ENCODE measurements around the gene WDR13. TPM values are rescaled to one million over a fixed set of nuclear protein-coding genes. Genes with fewer than 3 reads are reported as not detected.
A peak's percentile ranks its signal among the peaks of the same experiment; 100 is the strongest.

Gene WDR13
- total RNA-seq, 1 donor from 2014 or later = 87.1 TPM

DNA sequence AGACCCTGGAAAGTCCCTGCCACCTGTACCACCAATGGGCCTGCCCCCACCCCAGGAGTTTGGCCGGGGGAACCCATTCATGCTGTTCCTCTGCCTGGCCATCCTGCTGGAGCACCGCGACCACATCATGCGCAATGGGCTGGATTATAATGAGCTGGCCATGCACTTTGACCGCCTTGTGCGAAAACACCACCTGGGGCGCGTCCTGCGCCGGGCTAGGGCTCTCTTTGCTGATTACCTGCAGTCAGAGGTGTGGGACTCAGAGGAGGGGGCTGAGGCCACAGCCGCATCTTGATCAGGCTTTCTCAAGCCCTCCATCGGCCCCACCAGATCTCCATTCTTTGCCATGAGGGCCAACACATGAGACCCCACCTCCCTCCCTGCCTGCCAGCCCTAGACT, 36.6 kb upstream of the WDR13 start:
- H3K36me3 ChIP-seq = peaks cover 2 to 29% of the 10 kb centered on the region in 2 donors

DNA sequence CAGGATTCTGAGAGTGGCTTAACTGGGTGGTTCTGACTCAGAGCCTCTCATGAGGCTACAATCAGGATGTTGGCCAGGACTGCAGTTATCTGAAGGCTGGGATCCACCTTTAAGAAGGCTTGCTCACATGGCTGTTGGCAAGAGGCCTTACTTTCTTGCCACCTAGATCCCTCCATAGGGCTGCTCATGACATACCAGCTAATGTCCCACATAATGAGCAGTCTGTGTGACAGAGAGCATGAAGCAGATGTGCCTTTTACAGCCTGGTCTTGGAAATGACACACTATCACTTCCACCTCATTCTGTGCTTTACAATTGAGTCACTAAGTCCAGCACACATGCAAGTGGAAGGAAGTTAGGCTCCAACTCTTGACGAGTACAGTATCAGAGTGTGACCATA, 27.3 kb upstream of the WDR13 start:
- H3K4me1 ChIP-seq = no peaks in the 10 kb centered on the region
- H3K27me3 ChIP-seq = no peaks in the 10 kb centered on the region
- intact Hi-C loops (cut with DNase I) = loop anchor here (5.0 to 10.0 kb wide), 2 partner anchors 125 to 347 kb away; partner anchors contain the start of genes PIM2 and SUV39H1
- H3K27ac ChIP-seq = no peak overlapping the region
- H3K36me3 ChIP-seq = no peaks in the 10 kb centered on the region
- no peaks in the 10 kb centered on the region for H3K9me3 ChIP-seq
- H3K4me3 ChIP-seq = no peak overlapping the region
- no peak for DNase-seq (ENCODE audit: low spot score in 2 of 2)
- TF ChIP-seq, protein P1, sequence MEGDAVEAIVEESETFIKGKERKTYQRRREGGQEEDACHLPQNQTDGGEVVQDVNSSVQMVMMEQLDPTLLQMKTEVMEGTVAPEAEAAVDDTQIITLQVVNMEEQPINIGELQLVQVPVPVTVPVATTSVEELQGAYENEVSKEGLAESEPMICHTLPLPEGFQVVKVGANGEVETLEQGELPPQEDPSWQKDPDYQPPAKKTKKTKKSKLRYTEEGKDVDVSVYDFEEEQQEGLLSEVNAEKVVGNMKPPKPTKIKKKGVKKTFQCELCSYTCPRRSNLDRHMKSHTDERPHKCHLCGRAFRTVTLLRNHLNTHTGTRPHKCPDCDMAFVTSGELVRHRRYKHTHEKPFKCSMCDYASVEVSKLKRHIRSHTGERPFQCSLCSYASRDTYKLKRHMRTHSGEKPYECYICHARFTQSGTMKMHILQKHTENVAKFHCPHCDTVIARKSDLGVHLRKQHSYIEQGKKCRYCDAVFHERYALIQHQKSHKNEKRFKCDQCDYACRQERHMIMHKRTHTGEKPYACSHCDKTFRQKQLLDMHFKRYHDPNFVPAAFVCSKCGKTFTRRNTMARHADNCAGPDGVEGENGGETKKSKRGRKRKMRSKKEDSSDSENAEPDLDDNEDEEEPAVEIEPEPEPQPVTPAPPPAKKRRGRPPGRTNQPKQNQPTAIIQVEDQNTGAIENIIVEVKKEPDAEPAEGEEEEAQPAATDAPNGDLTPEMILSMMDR (IDR thresholded peaks at IDR 0.05) = no peak

More for the DNA sequence above, 36.6 kb upstream of the WDR13 start:
- no peaks in the 10 kb centered on the region for H3K9me3 ChIP-seq
- H3K27me3 ChIP-seq = no peaks in the 10 kb centered on the region
- no peak overlapping the region for H3K4me3 ChIP-seq
- no peak for DNase-seq (ENCODE audit: low spot score in 2 of 2)
- TF ChIP-seq, protein P1 (IDR thresholded peaks at IDR 0.05) = no peak
- H3K4me1 ChIP-seq = no peaks in the 10 kb centered on the region
- H3K27ac ChIP-seq = no peak overlapping the region
- intact Hi-C loops (cut with DNase I) = no loop called here

DNA sequence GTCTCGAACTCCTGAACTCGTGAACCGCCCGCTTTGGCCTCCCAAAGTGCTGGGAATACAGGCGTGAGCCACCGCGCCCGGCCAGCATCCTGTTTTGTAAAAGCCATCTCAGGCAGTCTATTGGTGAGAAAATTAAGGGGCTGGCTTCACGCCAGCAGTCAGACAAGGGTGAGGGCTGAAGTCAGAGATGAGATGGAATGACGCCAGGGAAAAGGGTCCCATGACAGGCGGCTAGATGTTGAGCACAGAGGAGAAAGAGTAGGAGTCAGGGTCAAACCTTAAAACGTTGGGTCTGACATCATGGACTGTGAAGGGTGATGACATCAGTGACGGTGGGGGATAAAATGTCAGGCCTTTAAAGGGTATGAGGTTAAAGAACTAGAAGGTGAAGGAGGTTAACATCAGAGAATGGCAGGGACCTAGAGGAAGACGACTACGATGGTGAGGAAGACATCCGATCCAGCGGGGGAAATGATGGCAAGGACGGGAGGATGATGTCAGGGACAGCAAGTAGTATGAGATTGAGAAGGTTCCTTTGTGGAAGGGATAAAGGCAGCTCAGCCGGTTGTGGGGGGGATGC, 23.5 kb upstream of the WDR13 start:
- intact Hi-C loops (cut with DNase I) = loop anchor here (1.0 to 10.0 kb wide), 6 partner anchors 25 to 344 kb away; partner anchors contain the start of genes FTSJ1, PIM2, PORCN and SUV39H1
- DNase-seq (ENCODE audit: low spot score in 2 of 2) = peak in 1 of 2 donors; percentile 74
- H3K9me3 ChIP-seq = no peaks in the 10 kb centered on the region

DNA sequence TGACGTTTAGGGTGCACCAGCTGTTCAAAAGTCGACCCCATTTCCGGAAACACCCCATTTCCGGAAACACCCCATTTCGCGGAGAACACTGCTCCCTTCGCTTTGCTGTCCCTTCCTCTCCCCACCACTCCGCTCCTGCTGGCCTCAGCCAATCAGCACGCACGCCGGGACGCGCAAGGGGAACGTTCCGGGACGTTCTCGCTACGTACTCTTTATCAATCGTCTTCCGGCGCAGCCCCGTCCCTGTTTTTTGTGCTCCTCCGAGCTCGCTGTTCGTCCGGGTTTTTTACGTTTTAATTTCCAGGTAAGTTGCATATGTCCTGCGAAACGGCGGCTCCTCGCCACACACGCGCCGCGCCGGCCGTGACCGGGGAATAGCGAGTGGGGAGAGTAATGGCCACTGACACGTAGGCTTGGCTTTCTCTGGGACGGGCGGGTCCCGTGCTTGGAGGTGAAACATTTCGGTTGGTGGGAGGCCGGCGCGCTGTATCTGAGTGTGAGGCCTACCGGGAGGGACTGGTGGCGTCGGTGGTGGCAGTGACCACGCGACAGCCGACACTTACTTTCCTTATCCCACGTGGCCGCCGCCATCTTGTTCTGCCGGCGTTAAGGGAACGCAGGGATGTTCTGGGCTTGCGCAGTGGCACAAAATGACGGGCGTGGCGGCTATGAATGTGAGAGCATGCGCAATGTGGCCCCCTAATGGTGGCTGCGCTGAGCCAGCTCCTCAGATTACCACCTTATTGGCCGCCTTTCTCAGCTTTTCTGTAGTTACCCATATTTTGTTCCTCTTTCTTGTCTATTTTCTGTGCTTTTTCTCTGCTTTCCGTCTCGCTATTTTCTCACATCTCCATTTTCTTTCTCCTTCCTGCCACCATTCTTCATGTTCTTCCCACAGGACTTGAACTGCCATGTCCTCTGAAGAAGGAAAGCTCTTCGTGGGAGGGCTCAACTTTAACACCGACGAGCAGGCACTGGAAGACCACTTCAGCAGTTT, 22.7 kb upstream of the WDR13 start, which contains the start of gene RBM3:
RBM3 (plus strand) TSS at position 215 of the 997 bp plus-strand sequence; CDS start at position 912, 697 bp downstream.
- Histone ChIP-seq H3K9me3 (no peaks in the 10 kb centered on the region), H3K27ac (peak within 1 kb of the TSS; percentile 96 to 99), H3K4me1 (peaks cover 0 to 7% of the 10 kb centered on the region in 2 donors), H3K27me3 (no peaks in the 10 kb centered on the region), H3K4me3 (peak within 1 kb of the TSS; percentile 71 to 78), H3K36me3 (peaks cover 19 to 33% of the 10 kb centered on the region in 2 donors)
- peak; percentile 77 to 95 for DNase-seq (ENCODE audit: low spot score in 2 of 2)
- intact Hi-C loops (cut with DNase I) = loop anchor here (1.0 to 10.0 kb wide), 6 partner anchors 24 to 343 kb away; partner anchors contain the start of genes FTSJ1, PIM2, PORCN and SUV39H1
- TF ChIP-seq, protein P1 (IDR thresholded peaks at IDR 0.05) = peak in 2 of 3 experiments; percentile 30 to 36

More for the DNA sequence above, 23.5 kb upstream of the WDR13 start:
- peak overlapping the region; percentile 71 to 78 for H3K4me3 ChIP-seq
- TF ChIP-seq, protein P1 (IDR thresholded peaks at IDR 0.05) = no peak
- peak overlapping the region; percentile 96 to 99 for H3K27ac ChIP-seq
- peaks cover 0 to 7% of the 10 kb centered on the region in 2 donors for H3K4me1 ChIP-seq
- H3K36me3 ChIP-seq = peaks cover 19 to 33% of the 10 kb centered on the region in 2 donors
- no peaks in the 10 kb centered on the region for H3K27me3 ChIP-seq

DNA sequence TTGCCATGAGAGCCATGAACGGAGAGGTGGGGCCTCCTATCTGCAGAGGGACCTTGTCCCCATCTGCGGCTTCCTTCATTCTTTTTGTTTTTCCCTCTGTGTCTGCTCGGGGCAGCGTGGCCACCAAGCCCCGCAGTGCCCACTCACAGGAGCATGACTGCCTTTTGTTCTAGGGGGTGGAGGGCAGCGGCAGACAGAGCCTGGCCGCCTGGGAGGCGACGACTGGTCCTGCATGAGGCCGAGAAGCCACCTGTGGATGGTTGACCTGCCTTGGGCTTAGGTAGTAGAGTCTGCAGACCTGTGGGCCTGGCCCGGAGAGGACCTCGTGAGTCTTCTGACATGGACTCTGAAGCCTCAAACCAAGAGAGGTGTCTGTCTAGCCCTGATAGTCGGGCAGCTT, 21.6 kb upstream of the WDR13 start:
- H3K9me3 ChIP-seq = no peaks in the 10 kb centered on the region
- peak overlapping the region; percentile 96 to 99 for H3K27ac ChIP-seq
- H3K4me1 ChIP-seq = peaks cover 0 to 7% of the 10 kb centered on the region in 2 donors
- H3K27me3 ChIP-seq = no peaks in the 10 kb centered on the region
- peaks cover 19 to 33% of the 10 kb centered on the region in 2 donors for H3K36me3 ChIP-seq
- peak overlapping the region; percentile 71 to 78 for H3K4me3 ChIP-seq
- intact Hi-C loops (cut with DNase I) = loop anchor here (2.0 to 10.0 kb wide), 2 partner anchors 67 to 119 kb away; partner anchors contain the start of genes PORCN and SUV39H1
- no peak for DNase-seq (ENCODE audit: low spot score in 2 of 2)
- TF ChIP-seq, protein P1 (IDR thresholded peaks at IDR 0.05) = no peak
